ENCODE data around the gene WNT9B.

The WNT9B gene

GRCh38 chr17:46895171-46895570, 43.8 kb downstream of the WNT9B start:
- no peaks in the 10 kb centered on the region for H3K4me1 ChIP-seq (ENCODE audit: control insufficient read depth in 1 of 2, insufficient read depth in 1 of 2, low read depth in 1 of 2, low read length in 1 of 2)
- no peak overlapping the region for H3K4me3 ChIP-seq (ENCODE audit: low read depth in 1 of 2, low read length in 1 of 2)
- no peaks in the 10 kb centered on the region for H3K36me3 ChIP-seq
- H3K27me3 ChIP-seq = peaks cover 23% of the 10 kb centered on the region
- TF ChIP-seq, protein P1, sequence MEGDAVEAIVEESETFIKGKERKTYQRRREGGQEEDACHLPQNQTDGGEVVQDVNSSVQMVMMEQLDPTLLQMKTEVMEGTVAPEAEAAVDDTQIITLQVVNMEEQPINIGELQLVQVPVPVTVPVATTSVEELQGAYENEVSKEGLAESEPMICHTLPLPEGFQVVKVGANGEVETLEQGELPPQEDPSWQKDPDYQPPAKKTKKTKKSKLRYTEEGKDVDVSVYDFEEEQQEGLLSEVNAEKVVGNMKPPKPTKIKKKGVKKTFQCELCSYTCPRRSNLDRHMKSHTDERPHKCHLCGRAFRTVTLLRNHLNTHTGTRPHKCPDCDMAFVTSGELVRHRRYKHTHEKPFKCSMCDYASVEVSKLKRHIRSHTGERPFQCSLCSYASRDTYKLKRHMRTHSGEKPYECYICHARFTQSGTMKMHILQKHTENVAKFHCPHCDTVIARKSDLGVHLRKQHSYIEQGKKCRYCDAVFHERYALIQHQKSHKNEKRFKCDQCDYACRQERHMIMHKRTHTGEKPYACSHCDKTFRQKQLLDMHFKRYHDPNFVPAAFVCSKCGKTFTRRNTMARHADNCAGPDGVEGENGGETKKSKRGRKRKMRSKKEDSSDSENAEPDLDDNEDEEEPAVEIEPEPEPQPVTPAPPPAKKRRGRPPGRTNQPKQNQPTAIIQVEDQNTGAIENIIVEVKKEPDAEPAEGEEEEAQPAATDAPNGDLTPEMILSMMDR (IDR thresholded peaks at IDR 0.05) = no peak
- H3K9me3 ChIP-seq = no peaks in the 10 kb centered on the region
- H3K27ac ChIP-seq = no peak overlapping the region

GRCh38 chr17:46896991-46897390, 45.6 kb downstream of the WNT9B start:
- Histone ChIP-seq H3K4me3 (ENCODE audit: low read depth in 1 of 2, low read length in 1 of 2) (no peak overlapping the region), H3K27ac (no peak overlapping the region), H3K36me3 (no peaks in the 10 kb centered on the region), H3K9me3 (no peaks in the 10 kb centered on the region), H3K4me1 (ENCODE audit: control insufficient read depth in 1 of 2, insufficient read depth in 1 of 2, low read depth in 1 of 2, low read length in 1 of 2) (no peaks in the 10 kb centered on the region), H3K27me3 (peaks cover 23% of the 10 kb centered on the region)
- TF ChIP-seq, protein P1 (IDR thresholded peaks at IDR 0.05) = no peak

GRCh38 chr17:46898364-46898763, 47.0 kb downstream of the WNT9B start:
- Histone ChIP-seq H3K4me1 (ENCODE audit: control insufficient read depth in 1 of 2, insufficient read depth in 1 of 2, low read depth in 1 of 2, low read length in 1 of 2) (no peaks in the 10 kb centered on the region), H3K27me3 (peaks cover 29% of the 10 kb centered on the region), H3K4me3 (ENCODE audit: low read depth in 1 of 2, low read length in 1 of 2) (no peak overlapping the region), H3K36me3 (no peaks in the 10 kb centered on the region), H3K27ac (no peak overlapping the region), H3K9me3 (no peaks in the 10 kb centered on the region)
- TF ChIP-seq, protein P1 (IDR thresholded peaks at IDR 0.05) = no peak

DNA sequence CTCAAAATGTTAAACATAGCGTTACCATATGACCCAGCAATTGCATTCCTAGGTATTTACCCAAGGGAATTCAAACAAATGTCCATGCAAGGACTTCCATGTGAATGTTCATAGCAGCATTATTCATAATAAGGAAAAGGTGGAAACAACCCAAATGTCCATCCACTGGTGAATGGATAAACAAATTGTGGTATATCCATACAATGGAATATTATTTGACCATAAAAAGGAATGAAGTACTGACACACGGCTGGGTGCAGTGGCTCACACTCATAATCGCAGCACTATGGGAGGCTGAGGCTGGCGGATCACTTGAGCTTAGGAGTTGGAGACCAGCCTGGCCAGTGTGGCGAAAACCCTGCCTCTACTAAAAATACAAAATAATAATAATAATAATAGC, 47.5 kb downstream of the WNT9B start:
- no peaks in the 10 kb centered on the region for H3K4me1 ChIP-seq (ENCODE audit: control insufficient read depth in 1 of 2, insufficient read depth in 1 of 2, low read depth in 1 of 2, low read length in 1 of 2)
- no peak overlapping the region for H3K4me3 ChIP-seq (ENCODE audit: low read depth in 1 of 2, low read length in 1 of 2)
- TF ChIP-seq, protein P1 (IDR thresholded peaks at IDR 0.05) = no peak
- H3K27me3 ChIP-seq = peaks cover 28% of the 10 kb centered on the region
- H3K27ac ChIP-seq = no peak overlapping the region
- H3K36me3 ChIP-seq = no peaks in the 10 kb centered on the region
- H3K9me3 ChIP-seq = no peaks in the 10 kb centered on the region

GRCh38 chr17:46901291-46901690, 49.9 kb downstream of the WNT9B start:
- TF ChIP-seq, protein P1 (IDR thresholded peaks at IDR 0.05) = no peak
- no peak overlapping the region for H3K4me3 ChIP-seq (ENCODE audit: low read depth in 1 of 2, low read length in 1 of 2)
- peaks cover 13% of the 10 kb centered on the region for H3K27me3 ChIP-seq
- no peaks in the 10 kb centered on the region for H3K36me3 ChIP-seq
- H3K4me1 ChIP-seq (ENCODE audit: control insufficient read depth in 1 of 2, insufficient read depth in 1 of 2, low read depth in 1 of 2, low read length in 1 of 2) = peaks cover 8 to 9% of the 10 kb centered on the region in 2 experiments
- no peak overlapping the region for H3K27ac ChIP-seq
- no peaks in the 10 kb centered on the region for H3K9me3 ChIP-seq

All from neutrophil (primary cell).